ENCODE measurements around the gene FREM2. TPM values are rescaled to one million over a fixed set of nuclear protein-coding genes. Genes with fewer than 3 reads are reported as not detected.

Gene FREM2, protein sequence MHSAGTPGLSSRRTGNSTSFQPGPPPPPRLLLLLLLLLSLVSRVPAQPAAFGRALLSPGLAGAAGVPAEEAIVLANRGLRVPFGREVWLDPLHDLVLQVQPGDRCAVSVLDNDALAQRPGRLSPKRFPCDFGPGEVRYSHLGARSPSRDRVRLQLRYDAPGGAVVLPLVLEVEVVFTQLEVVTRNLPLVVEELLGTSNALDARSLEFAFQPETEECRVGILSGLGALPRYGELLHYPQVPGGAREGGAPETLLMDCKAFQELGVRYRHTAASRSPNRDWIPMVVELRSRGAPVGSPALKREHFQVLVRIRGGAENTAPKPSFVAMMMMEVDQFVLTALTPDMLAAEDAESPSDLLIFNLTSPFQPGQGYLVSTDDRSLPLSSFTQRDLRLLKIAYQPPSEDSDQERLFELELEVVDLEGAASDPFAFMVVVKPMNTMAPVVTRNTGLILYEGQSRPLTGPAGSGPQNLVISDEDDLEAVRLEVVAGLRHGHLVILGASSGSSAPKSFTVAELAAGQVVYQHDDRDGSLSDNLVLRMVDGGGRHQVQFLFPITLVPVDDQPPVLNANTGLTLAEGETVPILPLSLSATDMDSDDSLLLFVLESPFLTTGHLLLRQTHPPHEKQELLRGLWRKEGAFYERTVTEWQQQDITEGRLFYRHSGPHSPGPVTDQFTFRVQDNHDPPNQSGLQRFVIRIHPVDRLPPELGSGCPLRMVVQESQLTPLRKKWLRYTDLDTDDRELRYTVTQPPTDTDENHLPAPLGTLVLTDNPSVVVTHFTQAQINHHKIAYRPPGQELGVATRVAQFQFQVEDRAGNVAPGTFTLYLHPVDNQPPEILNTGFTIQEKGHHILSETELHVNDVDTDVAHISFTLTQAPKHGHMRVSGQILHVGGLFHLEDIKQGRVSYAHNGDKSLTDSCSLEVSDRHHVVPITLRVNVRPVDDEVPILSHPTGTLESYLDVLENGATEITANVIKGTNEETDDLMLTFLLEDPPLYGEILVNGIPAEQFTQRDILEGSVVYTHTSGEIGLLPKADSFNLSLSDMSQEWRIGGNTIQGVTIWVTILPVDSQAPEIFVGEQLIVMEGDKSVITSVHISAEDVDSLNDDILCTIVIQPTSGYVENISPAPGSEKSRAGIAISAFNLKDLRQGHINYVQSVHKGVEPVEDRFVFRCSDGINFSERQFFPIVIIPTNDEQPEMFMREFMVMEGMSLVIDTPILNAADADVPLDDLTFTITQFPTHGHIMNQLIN (N-terminal part only)
- total RNA-seq (1 to 10 TPM; 4.4 to 5.5 TPM), polyA plus RNA-seq (ENCODE audit: insufficient read depth, low read depth, low replicate concordance) (0.80 TPM)
- long read RNA-seq, donor 1, full-length matches to known transcripts: 1 of 1 reads
- long read RNA-seq, donor 1, partial matches to known transcripts: 0 of 1 reads
- long read RNA-seq, donor 1, other reads (novel, unspliced or antisense): 0 of 1 reads
- long read RNA-seq, donor 2: 0 reads

DNA sequence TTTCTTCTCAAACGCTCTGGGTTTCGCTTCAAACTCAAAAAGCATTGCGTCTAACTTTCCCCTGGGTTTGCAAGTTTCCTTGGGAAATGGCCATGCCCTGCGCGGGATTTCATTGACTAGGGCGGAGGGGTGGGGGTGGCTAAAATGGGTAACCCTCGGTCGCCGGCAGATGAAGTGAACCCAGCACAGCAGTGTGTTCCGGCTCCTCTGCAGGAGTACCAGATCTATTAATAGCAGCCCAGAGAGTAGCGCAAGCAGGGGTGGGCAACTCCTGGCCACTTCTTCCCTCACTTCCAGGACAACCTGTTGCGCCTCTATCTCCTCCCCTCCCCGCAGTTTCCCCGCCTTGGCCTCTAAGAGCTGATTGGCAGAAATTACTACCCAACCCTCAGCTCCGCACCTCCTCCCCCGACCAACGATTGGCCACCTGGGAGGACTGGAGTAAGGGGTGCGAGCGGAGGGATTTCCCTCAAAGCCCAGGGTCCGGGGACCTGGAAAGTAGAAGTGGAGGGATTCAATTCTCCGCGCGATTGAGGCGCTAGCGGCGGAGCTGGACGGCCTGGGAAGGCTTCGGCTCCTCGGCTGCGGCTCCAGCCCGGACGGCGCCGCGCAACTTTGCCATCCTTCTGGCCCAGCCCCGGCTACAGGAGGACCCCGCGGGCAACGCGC, at the start of gene FREM2:
Gene FREM2, plus strand, starts transcription at position 501 of the 669 bp plus-strand sequence. CDS start 268 bp downstream, outside the sequence.
- TF ChIP-seq, protein P1, sequence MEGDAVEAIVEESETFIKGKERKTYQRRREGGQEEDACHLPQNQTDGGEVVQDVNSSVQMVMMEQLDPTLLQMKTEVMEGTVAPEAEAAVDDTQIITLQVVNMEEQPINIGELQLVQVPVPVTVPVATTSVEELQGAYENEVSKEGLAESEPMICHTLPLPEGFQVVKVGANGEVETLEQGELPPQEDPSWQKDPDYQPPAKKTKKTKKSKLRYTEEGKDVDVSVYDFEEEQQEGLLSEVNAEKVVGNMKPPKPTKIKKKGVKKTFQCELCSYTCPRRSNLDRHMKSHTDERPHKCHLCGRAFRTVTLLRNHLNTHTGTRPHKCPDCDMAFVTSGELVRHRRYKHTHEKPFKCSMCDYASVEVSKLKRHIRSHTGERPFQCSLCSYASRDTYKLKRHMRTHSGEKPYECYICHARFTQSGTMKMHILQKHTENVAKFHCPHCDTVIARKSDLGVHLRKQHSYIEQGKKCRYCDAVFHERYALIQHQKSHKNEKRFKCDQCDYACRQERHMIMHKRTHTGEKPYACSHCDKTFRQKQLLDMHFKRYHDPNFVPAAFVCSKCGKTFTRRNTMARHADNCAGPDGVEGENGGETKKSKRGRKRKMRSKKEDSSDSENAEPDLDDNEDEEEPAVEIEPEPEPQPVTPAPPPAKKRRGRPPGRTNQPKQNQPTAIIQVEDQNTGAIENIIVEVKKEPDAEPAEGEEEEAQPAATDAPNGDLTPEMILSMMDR (IDR thresholded peaks at IDR 0.05): no peak
- no peak for TF ChIP-seq POLR2A (IDR thresholded peaks at IDR 0.05)
- Histone ChIP-seq H3K4me1 (no peaks in the 10 kb centered on the region), H3K36me3 (ENCODE audit: low read depth, missing control alignments) (no peaks in the 10 kb centered on the region), H3K27me3 (no peaks in the 10 kb centered on the region), H3K9me3 (no peaks in the 10 kb centered on the region), H3K4me3 (peak within 1 kb of the TSS; percentile 22 to 62), H3K27ac (no peak within 1 kb of the TSS)
- WGBS, 2 donors: 1% methylated on average over 28 to 40 of the region's 40 CpGs
- intact Hi-C loops (cut with DNase I; ENCODE audit: low total_unique reads): no loop called here
- peak; percentile 87 for DNase-seq

DNA sequence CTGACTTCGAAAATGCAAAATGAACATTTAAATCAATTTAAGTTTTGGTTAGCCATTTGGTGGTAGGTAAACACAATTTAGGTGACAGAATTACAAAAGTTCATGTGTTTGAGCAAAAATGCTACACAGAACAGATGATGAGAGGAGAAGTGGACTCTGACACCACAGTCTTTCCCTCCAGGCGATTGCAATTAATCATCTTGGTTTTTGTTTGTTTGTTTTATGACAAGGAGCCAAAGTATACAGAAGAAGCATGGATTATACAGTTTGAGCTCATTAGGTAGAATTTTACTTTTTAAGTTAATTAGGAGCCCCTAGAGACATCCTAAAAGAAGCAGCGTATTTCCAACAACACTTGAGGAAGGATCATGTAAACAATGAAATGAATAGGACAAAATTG, 49.3 kb upstream of the FREM2 start:
- Histone ChIP-seq H3K27me3 (no peaks in the 10 kb centered on the region), H3K4me3 (no peak overlapping the region), H3K27ac (no peak overlapping the region), H3K36me3 (ENCODE audit: low read depth, missing control alignments) (no peaks in the 10 kb centered on the region), H3K4me1 (no peaks in the 10 kb centered on the region), H3K9me3 (no peaks in the 10 kb centered on the region)
- WGBS, 2 donors: 73 to 78% methylated on average over 3 of the region's 3 CpGs
- DNase-seq: no peak
- TF ChIP-seq, protein P1 (IDR thresholded peaks at IDR 0.05): no peak
- TF ChIP-seq POLR2A (IDR thresholded peaks at IDR 0.05): no peak
- intact Hi-C loops (cut with DNase I; ENCODE audit: low total_unique reads): no loop called here

DNA sequence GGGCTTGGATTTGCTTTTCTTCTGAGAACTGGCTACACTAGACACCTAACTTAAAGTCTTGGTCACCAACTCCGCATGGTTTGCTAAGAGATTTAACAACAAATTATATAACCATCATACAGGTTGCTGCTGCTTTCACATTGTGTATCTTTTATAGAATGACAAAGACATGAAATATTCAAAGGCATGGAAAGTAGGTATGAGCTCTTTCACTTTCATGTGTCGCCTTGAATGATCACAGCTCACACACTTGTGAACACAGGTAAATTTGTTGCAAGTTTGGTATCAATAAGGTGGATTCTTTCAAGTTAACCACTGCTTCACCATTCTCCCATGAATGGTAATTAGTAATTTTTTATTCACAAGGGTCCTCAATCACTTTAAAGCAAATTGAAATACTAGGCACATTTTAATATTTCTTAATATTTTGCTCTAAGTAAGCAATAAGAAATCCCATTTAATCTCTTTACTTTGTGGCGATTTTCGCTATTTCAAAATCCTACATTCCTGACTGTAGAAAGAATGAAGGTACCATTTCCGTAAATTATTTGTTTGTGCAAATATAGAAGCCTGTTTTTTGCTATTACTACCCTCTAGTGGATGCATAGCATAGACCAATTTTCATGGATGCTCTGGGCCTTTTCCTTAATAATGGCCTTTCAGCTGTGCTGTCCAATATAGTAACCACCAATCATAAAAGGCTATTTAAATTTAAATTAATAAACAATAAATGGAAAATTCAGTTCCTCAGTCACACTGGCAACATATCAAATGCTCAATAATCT, 45.5 kb upstream of the FREM2 start:
- H3K9me3 ChIP-seq: no peaks in the 10 kb centered on the region
- H3K4me1 ChIP-seq: no peaks in the 10 kb centered on the region
- no peak overlapping the region for H3K4me3 ChIP-seq
- H3K36me3 ChIP-seq (ENCODE audit: low read depth, missing control alignments): no peaks in the 10 kb centered on the region
- no peaks in the 10 kb centered on the region for H3K27me3 ChIP-seq
- H3K27ac ChIP-seq: no peak overlapping the region
- TF ChIP-seq, protein P1 (IDR thresholded peaks at IDR 0.05): peak in 1 of 3 experiments; percentile 22
- TF ChIP-seq POLR2A (IDR thresholded peaks at IDR 0.05): no peak
- WGBS, 2 donors: 87 to 93% methylated on average over 5 of the region's 5 CpGs
- intact Hi-C loops (cut with DNase I; ENCODE audit: low total_unique reads): no loop called here
- DNase-seq: no peak

Data from testis (tissue), 5 donors.